HepG2 (cell line): Measurements from ENCODE around the gene CTIF. TPM values are rescaled to one million over a fixed set of nuclear protein-coding genes. Genes with fewer than 3 reads are reported as not detected.

ENCODE experiments used
- ATAC-seq: fragments of 200-7000 bp; cut with Tn5 transposase; 3 replicates; pipeline ENCODE4 v1.9.1; 2020; ENCODE audit warnings: mild to moderate bottlenecking, moderate library complexity
- BruUV-seq: library from RNA; stranded (reverse); fragments of 400-500 nt; replicated peaks from 2 replicates; lab custom pipeline; 2021; lab: Mats Ljungman, UMichigan
- CTCF ChIA-PET: fragments of 300-600 bp; formaldehyde crosslinking; extraction: SDS; loops from one replicate; lab custom pipeline; 2021; ENCODE audit warnings: low total read pairs, inconsistent platforms, low intra/inter-chr PET ratio; lab: Yijun Ruan, JAX
- POLR2A ChIA-PET: fragments of 350-600 bp; sonication (Branson Sonifier 250); formaldehyde crosslinking; loops from one replicate; lab custom pipeline; 2020; ENCODE audit warnings: antibody characterized with exemption, inconsistent platforms; lab: Yijun Ruan, JAX
- DNase-seq: peaks from one replicate; pipeline ENCODE4 v3.0.0-alpha.2; 2015; ENCODE audit warnings: low spot score
- FAIRE-seq: peaks from 3 replicates; lab custom pipeline; 2011; peaks lifted over from hg19 to GRCh38; lab: Jason Lieb, UNC
- H2AFZ ChIP-seq: one replicate; pipeline ENCODE4 v1.6.1; 2011; ENCODE audit warnings: low read length, inconsistent platforms
- H3K27ac ChIP-seq: fragments of 300-600 bp; 3 replicates; pipeline ENCODE4 v1.8.0; 2011; ENCODE audit warnings: mixed run types, mild to moderate bottlenecking, mixed read lengths, low read length, inconsistent platforms; ENCODE audit not compliant: insufficient read depth; ENCODE audit errors: extremely low read length
- H3K27me3 ChIP-seq, 2 experiments: fragments of 200-600 bp in 1 of 2; 2 replicates in 1 of 2; 3 replicates in 1 of 2; pipeline versions ENCODE4 v1.6.0 to v1.8.0; 2011; ENCODE audit warnings: low read length in 2 of 2, mild to moderate bottlenecking in 2 of 2, moderate library complexity in 2 of 2, inconsistent platforms in 1 of 2; ENCODE audit not compliant: insufficient read depth in 2 of 2, control insufficient read depth in 1 of 2
- H3K36me3 ChIP-seq, 2 experiments: fragments of 200-600 bp in 1 of 2; replicated peaks in 1 of 2; 2 replicates in 1 of 2; 3 replicates in 1 of 2; pipeline versions ENCODE4 v1.5.1 to v1.8.0; 2011; ENCODE audit warnings: low read length in 2 of 2, inconsistent platforms in 1 of 2; ENCODE audit not compliant: insufficient read depth in 2 of 2, control insufficient read depth in 1 of 2
- H3K4me1 ChIP-seq: 2 replicates; pipeline ENCODE4 v1.5.1; 2012; ENCODE audit warnings: low read length, inconsistent platforms; ENCODE audit not compliant: insufficient read depth
- H3K4me2 ChIP-seq: 2 replicates; pipeline ENCODE4 v1.6.0; 2011; ENCODE audit warnings: low read depth, low read length, inconsistent platforms
- H3K4me3 ChIP-seq, 3 experiments: fragments of 200-600 bp in 1 of 3; sonication (generic), shearing (Covaris generic) in 1 of 3; replicated peaks in 1 of 3; 2 replicates each; pipeline ENCODE4 v1.5.1; 2011 to 2016; ENCODE audit warnings: low read length in 3 of 3, inconsistent platforms in 2 of 3, low read depth in 2 of 3, mild to moderate bottlenecking in 2 of 3, control low read depth in 1 of 3, mixed read lengths in 1 of 3; ENCODE audit not compliant: insufficient read depth in 1 of 3
- H3K79me2 ChIP-seq: one replicate; pipeline ENCODE4 v1.6.1; 2011; ENCODE audit warnings: low read length, inconsistent platforms; ENCODE audit not compliant: insufficient read depth
- H3K9ac ChIP-seq: 2 replicates; pipeline ENCODE4 v1.6.0; 2011; ENCODE audit warnings: mild to moderate bottlenecking, low read depth, low read length, inconsistent platforms; ENCODE audit not compliant: insufficient read depth
- H3K9me3 ChIP-seq: 2 replicates; pipeline ENCODE4 v1.5.1; 2012; ENCODE audit warnings: mild to moderate bottlenecking, low read length
- H4K20me1 ChIP-seq: 2 replicates; pipeline ENCODE4 v1.6.0; 2011; ENCODE audit warnings: inconsistent platforms, mild to moderate bottlenecking, low read length, moderate library complexity; ENCODE audit not compliant: insufficient read depth
- E2F2 ChIP-seq: sonication (generic); formaldehyde crosslinking; IDR thresholded peaks from 2 replicates; pipeline ENCODE4 v1.4.0; 2020; ENCODE audit warnings: missing genetic modification reagents, borderline replicate concordance
- E2F5 ChIP-seq: sonication (generic); formaldehyde crosslinking; conservative IDR thresholded peaks from 2 replicates; pipeline ENCODE4 v1.4.0; 2020; ENCODE audit warnings: missing genetic modification reagents
- GATA4 ChIP-seq: sonication (generic); IDR thresholded peaks from 2 replicates; pipeline ENCODE4 v1.6.1; 2016; ENCODE audit warnings: antibody characterized with exemption, low read depth, borderline replicate concordance
- GATAD1 ChIP-seq: IDR thresholded peaks from 2 replicates; pipeline ENCODE4 v1.6.1; 2016; ENCODE audit warnings: missing genetic modification reagents, missing compliant biosample characterization
- HMG20A ChIP-seq: IDR thresholded peaks from 2 replicates; pipeline ENCODE4 v1.6.1; 2016; ENCODE audit warnings: borderline replicate concordance
- HNF1A ChIP-seq, 2 experiments: sonication (generic) in 1 of 2; formaldehyde crosslinking in 1 of 2; IDR thresholded peaks; 2 replicates each; pipeline versions ENCODE4 v1.4.0 to v1.6.1; 2016 to 2020; ENCODE audit warnings: borderline replicate concordance in 1 of 2, low read depth in 1 of 2, mild to moderate bottlenecking in 1 of 2, missing genetic modification reagents in 1 of 2
- REPIN1 ChIP-seq: sonication (generic); formaldehyde crosslinking; IDR thresholded peaks from 2 replicates; pipeline ENCODE4 v1.8.0; 2022; ENCODE audit warnings: missing genetic modification reagents, low read depth, mild to moderate bottlenecking, borderline replicate concordance
- REST ChIP-seq, 2 experiments: IDR thresholded peaks; 2 replicates each; pipeline ENCODE4 v1.6.1; 2011 to 2012; ENCODE audit warnings: low read length in 2 of 2, borderline replicate concordance in 1 of 2, low read depth in 1 of 2, mild to moderate bottlenecking in 1 of 2, moderate library complexity in 1 of 2
- RXRA ChIP-seq: sonication (generic); formaldehyde crosslinking; IDR thresholded peaks from 2 replicates; pipeline ENCODE4 v1.5.1; 2020; ENCODE audit warnings: missing genetic modification reagents
- ZFP90 ChIP-seq: sonication (generic); formaldehyde crosslinking; IDR thresholded peaks from 2 replicates; pipeline ENCODE4 v1.8.0; 2022; ENCODE audit warnings: missing genetic modification reagents, mild to moderate bottlenecking, inconsistent platforms, borderline replicate concordance
- ZNF543 ChIP-seq: sonication (generic); formaldehyde crosslinking; IDR thresholded peaks from 2 replicates; pipeline ENCODE4 v1.4.0; 2020; ENCODE audit warnings: mild to moderate bottlenecking, missing genetic modification reagents
- ZNF550 ChIP-seq: sonication (generic); formaldehyde crosslinking; IDR thresholded peaks from 2 replicates; pipeline ENCODE4 v1.4.0; 2020; ENCODE audit warnings: mild to moderate bottlenecking, missing genetic modification reagents, borderline replicate concordance
- ZSCAN12 ChIP-seq: sonication (generic); formaldehyde crosslinking; IDR thresholded peaks from 2 replicates; pipeline ENCODE4 v1.9.0; 2021; ENCODE audit warnings: mild to moderate bottlenecking, missing genetic modification reagents
- WGBS: methylation state at CpG from one replicate; pipeline ENCODE4 v1.1.6; 2017; ENCODE audit warnings: low lambda C conversion rate; 5-methylcytosine and 5-hydroxymethylcytosine counted together
- in situ Hi-C: cut with HindIII; loops from 2 replicates; pipeline ENCODE4 v1.10.0; 2017; ENCODE audit warnings: low pct_unique_long_range_greater_than_20kb; ENCODE audit not compliant: extremely low pct_ligation_motif_present
- intact Hi-C: fragments of 100-400 bp; cut with micrococcal nuclease; formaldehyde crosslinking; loops from one replicate; pipeline ENCODE4 v1.10.0; 2022; ENCODE audit not compliant: unreplicated experiment
- polyA plus RNA-seq, 8 experiments: library from polyadenylated mRNA; depleted of rRNA in 3 of 8; stranded (reverse) in 7 of 8; unstranded in 1 of 8; fragments of >200 nt; fragmentation: Illumina TruSeq in 4 of 8; extraction: Trizol in 4 of 8; gene quantifications; 2 replicates each; pipeline versions ENCODE4 v1.2.1 to v1.2.3, GENCODE V29; 2011 to 2016; ENCODE audit warnings: low read depth in 4 of 8, missing spikeins in 1 of 8, mixed read lengths in 1 of 8; ENCODE audit not compliant: insufficient read depth in 1 of 8
- total RNA-seq, 5 experiments: library from RNA; depleted of rRNA; stranded (reverse); fragments of >200 nt; fragmentation: Illumina TruSeq; extraction: Trizol; gene quantifications; 2 replicates each; pipeline ENCODE4 v1.2.3, GENCODE V29; 2016; ENCODE audit warnings: low read depth in 1 of 5

Gene CTIF
- total and polyA plus RNA-seq, 2 of the 13 experiments (the other 11 are each of a cell fraction or from before 2014, with no cell fraction given), result 18.2 to 28.0 TPM

- in situ Hi-C loops (no loop called here), intact Hi-C loops (no loop called here)
- H3K9me3 ChIP-seq, result no peaks in the 10 kb centered on the region
- FAIRE-seq (no peak), ATAC-seq (no peak), DNase-seq (no peak)
- no peaks in the 10 kb centered on the region for H3K27me3 ChIP-seq
- no peak overlapping the region for H3K9ac ChIP-seq
- ChIA-PET POLR2A (no interaction called here), CTCF (no interaction called here)
- H3K27ac ChIP-seq, result no peak overlapping the region
- WGBS, result 92% methylated on average over 7 of the region's 7 CpGs
- peaks cover 6 to 42% of the 10 kb centered on the region in 2 experiments for H3K36me3 ChIP-seq
- H3K4me3 ChIP-seq, result no peak overlapping the region
- no peaks in the 10 kb centered on the region for H3K79me2 ChIP-seq
- no peak overlapping the region for H2AFZ ChIP-seq
- no TSS peak for BruUV-seq
- H3K4me2 ChIP-seq, result no peak overlapping the region
- H4K20me1 ChIP-seq, result no peaks in the 10 kb centered on the region; the same call in 1 of the 2 replicates
- peaks cover 15% of the 10 kb centered on the region for H3K4me1 ChIP-seq
- TF ChIP-seq ZNF543 (CRISPR knock-in tag), result no peak
- no peak for TF ChIP-seq REST (IDR thresholded peaks at IDR 0.05; ENCODE audit: borderline replicate concordance in 1 of 2, low read depth in 1 of 2, low read length in 2 of 2)
- no peak for TF ChIP-seq GATA4
- no peak for TF ChIP-seq RXRA (CRISPR knock-in tag)
- no peak for TF ChIP-seq HMG20A (CRISPR knock-in tag)
- TF ChIP-seq ZFP90 (CRISPR knock-in tag), result no peak
- no peak for TF ChIP-seq E2F5
- TF ChIP-seq E2F2 (CRISPR knock-in tag), result no peak
- no peak for TF ChIP-seq GATAD1 (CRISPR knock-in tag)
- no peak for TF ChIP-seq HNF1A (IDR thresholded peaks at IDR 0.05; ENCODE audit: low read depth)
- no peak for TF ChIP-seq HNF1A (CRISPR knock-in tag; IDR thresholded peaks at IDR 0.05; ENCODE audit: borderline replicate concordance)
- TF ChIP-seq ZNF550 (CRISPR knock-in tag), result no peak
- TF ChIP-seq ZSCAN12 (CRISPR knock-in tag), result no peak
- no peak for TF ChIP-seq REPIN1 (CRISPR knock-in tag)
Observed at GRCh38 chr18:48623468-48624235, 84.8 kb downstream of the CTIF start.
